ENCODE measurements around the gene PHTF2. TPM values are rescaled to one million over a fixed set of nuclear protein-coding genes. Genes with fewer than 3 reads are reported as not detected.

The PHTF2 gene
- total RNA-seq, 2 donors from 2014 or later: 15.4 to 20.6 TPM

DNA sequence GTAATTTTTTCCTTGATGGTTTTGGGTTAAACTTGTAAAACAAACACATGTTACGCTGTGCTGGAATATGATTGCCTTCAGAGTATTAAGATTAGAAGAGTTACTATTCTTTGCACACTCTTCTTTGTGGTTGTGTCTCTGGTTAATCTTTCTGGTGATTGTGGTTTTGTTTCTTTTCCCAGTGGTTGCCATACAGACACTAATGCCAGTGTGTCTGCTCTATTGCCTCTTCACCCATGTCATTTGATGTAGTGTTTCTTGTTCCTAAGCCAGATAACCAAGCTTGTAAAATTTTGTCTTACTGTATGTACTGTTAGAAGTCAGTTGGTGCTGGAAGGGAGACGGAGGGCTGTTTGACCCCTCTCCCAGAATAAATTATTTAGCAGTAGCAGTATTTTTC lies 124.8 kb downstream of the PHTF2 start:
- Histone ChIP-seq H3K36me3 (ENCODE audit: control insufficient read depth, insufficient read depth, low read length) (no peaks in the 10 kb centered on the region), H3K9ac (ENCODE audit: extremely low read depth, low read length, poor library complexity, severe bottlenecking) (no peak overlapping the region), H3K4me3 (ENCODE audit: low read length) (no peak overlapping the region), H3K27ac (ENCODE audit: low read depth, low read length) (no peak overlapping the region), H3K27me3 (ENCODE audit: control insufficient read depth, insufficient read depth, low read length, poor library complexity, severe bottlenecking) (no peaks in the 10 kb centered on the region), H3K4me1 (ENCODE audit: control insufficient read depth, insufficient read depth, low read length) (no peaks in the 10 kb centered on the region), H3K9me3 (ENCODE audit: control insufficient read depth, low read length) (no peaks in the 10 kb centered on the region)
- TF ChIP-seq, protein P1, sequence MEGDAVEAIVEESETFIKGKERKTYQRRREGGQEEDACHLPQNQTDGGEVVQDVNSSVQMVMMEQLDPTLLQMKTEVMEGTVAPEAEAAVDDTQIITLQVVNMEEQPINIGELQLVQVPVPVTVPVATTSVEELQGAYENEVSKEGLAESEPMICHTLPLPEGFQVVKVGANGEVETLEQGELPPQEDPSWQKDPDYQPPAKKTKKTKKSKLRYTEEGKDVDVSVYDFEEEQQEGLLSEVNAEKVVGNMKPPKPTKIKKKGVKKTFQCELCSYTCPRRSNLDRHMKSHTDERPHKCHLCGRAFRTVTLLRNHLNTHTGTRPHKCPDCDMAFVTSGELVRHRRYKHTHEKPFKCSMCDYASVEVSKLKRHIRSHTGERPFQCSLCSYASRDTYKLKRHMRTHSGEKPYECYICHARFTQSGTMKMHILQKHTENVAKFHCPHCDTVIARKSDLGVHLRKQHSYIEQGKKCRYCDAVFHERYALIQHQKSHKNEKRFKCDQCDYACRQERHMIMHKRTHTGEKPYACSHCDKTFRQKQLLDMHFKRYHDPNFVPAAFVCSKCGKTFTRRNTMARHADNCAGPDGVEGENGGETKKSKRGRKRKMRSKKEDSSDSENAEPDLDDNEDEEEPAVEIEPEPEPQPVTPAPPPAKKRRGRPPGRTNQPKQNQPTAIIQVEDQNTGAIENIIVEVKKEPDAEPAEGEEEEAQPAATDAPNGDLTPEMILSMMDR (conservative IDR thresholded peaks at IDR 0.05): no peak
- 93% methylated on average over 1 of the region's 2 CpGs; no CpG with 5 or more reads in 1 of the 2 experiments for WGBS, 2 experiments (ENCODE audit: insufficient coverage in 1 of 2, insufficient read length in 1 of 2)
- no peaks in the 10 kb centered on the region for H3K9me3 Mint-ChIP-seq
- H3K4me3 Mint-ChIP-seq: no peak overlapping the region
- no peak overlapping the region for H3K27ac Mint-ChIP-seq
- no peaks in the 10 kb centered on the region for H3K36me3 Mint-ChIP-seq (ENCODE audit: low read depth)
- H3K27me3 Mint-ChIP-seq (ENCODE audit: insufficient read depth): no peaks in the 10 kb centered on the region
- no peak for DNase-seq
- H3K4me1 Mint-ChIP-seq: no peaks in the 10 kb centered on the region

DNA sequence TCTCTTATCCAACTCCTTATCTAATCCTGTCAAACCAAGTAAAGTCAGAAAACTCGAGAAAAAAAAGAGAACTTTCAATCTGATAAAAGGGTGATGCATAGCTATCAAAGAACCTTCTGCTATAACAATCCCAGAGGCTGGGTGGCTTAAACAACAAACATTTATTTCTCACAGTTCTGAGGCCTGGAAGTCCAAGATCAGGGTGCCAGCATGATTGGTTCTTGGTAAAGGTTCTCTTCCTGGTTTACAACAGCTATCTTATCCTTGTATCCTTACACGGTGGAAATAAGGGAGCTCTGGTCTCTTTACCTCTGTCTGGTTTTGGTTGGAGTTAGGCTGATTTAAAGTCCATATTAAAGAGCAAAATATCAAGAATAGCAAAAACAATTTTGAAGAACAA lies 131.9 kb downstream of the PHTF2 start:
- no peak overlapping the region for H3K4me3 ChIP-seq (ENCODE audit: low read length)
- H3K4me1 ChIP-seq (ENCODE audit: control insufficient read depth, insufficient read depth, low read length): no peaks in the 10 kb centered on the region
- TF ChIP-seq, protein P1 (conservative IDR thresholded peaks at IDR 0.05): no peak
- H3K9ac ChIP-seq (ENCODE audit: extremely low read depth, low read length, poor library complexity, severe bottlenecking): no peak overlapping the region
- no peak overlapping the region for H3K27ac ChIP-seq (ENCODE audit: low read depth, low read length)
- H3K9me3 ChIP-seq (ENCODE audit: control insufficient read depth, low read length): no peaks in the 10 kb centered on the region
- no peak overlapping the region for H3K4me3 Mint-ChIP-seq
- H3K36me3 ChIP-seq (ENCODE audit: control insufficient read depth, insufficient read depth, low read length): no peaks in the 10 kb centered on the region
- no peak for DNase-seq
- H3K27ac Mint-ChIP-seq: no peak overlapping the region
- peaks cover 6% of the 10 kb centered on the region for H3K4me1 Mint-ChIP-seq
- WGBS, 2 experiments (ENCODE audit: insufficient coverage in 1 of 2, insufficient read length in 1 of 2): 80 to 100% methylated on average over 1 to 2 of the region's 2 CpGs
- H3K27me3 ChIP-seq (ENCODE audit: control insufficient read depth, insufficient read depth, low read length, poor library complexity, severe bottlenecking): no peaks in the 10 kb centered on the region
- no peaks in the 10 kb centered on the region for H3K27me3 Mint-ChIP-seq (ENCODE audit: insufficient read depth)
- no peaks in the 10 kb centered on the region for H3K9me3 Mint-ChIP-seq
- no peaks in the 10 kb centered on the region for H3K36me3 Mint-ChIP-seq (ENCODE audit: low read depth)

DNA sequence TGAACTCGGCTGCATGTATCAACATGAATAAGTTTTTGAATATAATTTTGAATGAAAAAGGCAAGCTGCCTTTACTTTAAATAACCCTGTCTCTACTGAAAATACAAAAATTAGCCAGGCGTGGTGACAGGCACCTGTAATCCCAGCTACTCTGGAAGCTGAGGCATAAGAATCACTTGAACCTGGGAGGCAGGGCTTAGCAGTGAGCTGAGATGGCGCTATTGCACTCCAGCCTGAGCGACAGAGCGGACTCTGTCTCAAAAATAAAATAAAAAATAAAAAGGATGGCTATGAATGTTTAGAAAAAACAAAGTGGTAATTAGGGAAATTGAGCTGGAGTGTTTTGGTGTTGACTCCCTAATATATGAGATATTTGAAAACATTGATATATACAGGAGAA lies 133.3 kb downstream of the PHTF2 start:
- 91 to 92% methylated on average over 5 of the region's 5 CpGs for WGBS, 2 experiments (ENCODE audit: insufficient coverage in 1 of 2, insufficient read length in 1 of 2)
- no peak overlapping the region for H3K4me3 Mint-ChIP-seq
- no peak overlapping the region for H3K27ac Mint-ChIP-seq

More for the DNA sequence above, 133.3 kb downstream of the PHTF2 start:
- Mint-ChIP-seq H3K9me3 (no peaks in the 10 kb centered on the region), H3K4me1 (peaks cover 6% of the 10 kb centered on the region), H3K36me3 (ENCODE audit: low read depth) (no peaks in the 10 kb centered on the region), H3K27me3 (ENCODE audit: insufficient read depth) (no peaks in the 10 kb centered on the region)
- Histone ChIP-seq H3K27ac (ENCODE audit: low read depth, low read length) (no peak overlapping the region), H3K27me3 (ENCODE audit: control insufficient read depth, insufficient read depth, low read length, poor library complexity, severe bottlenecking) (no peaks in the 10 kb centered on the region), H3K9ac (ENCODE audit: extremely low read depth, low read length, poor library complexity, severe bottlenecking) (no peak overlapping the region), H3K36me3 (ENCODE audit: control insufficient read depth, insufficient read depth, low read length) (no peaks in the 10 kb centered on the region), H3K4me3 (ENCODE audit: low read length) (no peak overlapping the region), H3K4me1 (ENCODE audit: control insufficient read depth, insufficient read depth, low read length) (no peaks in the 10 kb centered on the region), H3K9me3 (ENCODE audit: control insufficient read depth, low read length) (no peaks in the 10 kb centered on the region)
- TF ChIP-seq, protein P1 (conservative IDR thresholded peaks at IDR 0.05): no peak
- no peak for DNase-seq
